Activated CD4-positive, alpha-beta memory T cell treated with anti-CD3 and anti-CD28 coated beads, Interleukin-2, amount 10 ng/mL, durations not matched to agents 7 days and 5 days (primary cell): ENCODE results near the gene NRTN. TPM values are rescaled to one million over a fixed set of nuclear protein-coding genes. Genes with fewer than 3 reads are reported as not detected.
A peak's percentile ranks its signal among the peaks of the same experiment; 100 is the strongest.

Experiments
- CTCF ChIA-PET: fragments of 350-600 bp; sonication (Branson Sonifier 250); formaldehyde crosslinking; loops from one replicate; lab custom pipeline; 2021; ENCODE audit warnings: antibody characterized with exemption, inconsistent platforms; lab: Charles Lee
- POLR2A ChIA-PET: fragments of 350-600 bp; sonication (Branson Sonifier 250); formaldehyde crosslinking; loops from one replicate; lab custom pipeline; 2021; ENCODE audit warnings: antibody characterized with exemption; lab: Charles Lee
- DNase-seq: peaks from one replicate; pipeline ENCODE4 v3.0.0-alpha.2; 2020
- H3K27ac Mint-ChIP-seq: one replicate; pipeline ENCODE4 v1.8.0; 2021; ENCODE audit warnings: mild to moderate bottlenecking, mixed read lengths
- H3K27me3 Mint-ChIP-seq: one replicate; pipeline ENCODE4 v1.8.0; 2021; ENCODE audit warnings: mixed read lengths
- H3K36me3 Mint-ChIP-seq: one replicate; pipeline ENCODE4 v1.8.0; 2021; ENCODE audit warnings: low read depth, mixed read lengths
- H3K4me1 Mint-ChIP-seq: one replicate; pipeline ENCODE4 v1.8.0; 2021; ENCODE audit warnings: mixed read lengths
- H3K4me3 Mint-ChIP-seq: one replicate; pipeline ENCODE4 v1.8.0; 2021; ENCODE audit warnings: mild to moderate bottlenecking, mixed read lengths
- H3K9me3 Mint-ChIP-seq: one replicate; pipeline ENCODE4 v1.8.0; 2021; ENCODE audit warnings: mixed read lengths
- total RNA-seq, 2 experiments: library from RNA; stranded (reverse); gene quantifications; one replicate each; pipeline ENCODE4 v1.2.3, GENCODE V29; 2021

NRTN gene
- total RNA-seq, 2 experiments from 2014 or later: 0.20 to 0.43 TPM

GRCh38 chr19:5795382-5795919 lies 9.4 kb upstream of the NRTN start:
- Mint-ChIP-seq H3K27ac (no peak overlapping the region), H3K27me3 (peaks cover 2% of the 10 kb centered on the region), H3K36me3 (peaks cover 4% of the 10 kb centered on the region), H3K4me3 (no peak overlapping the region), H3K4me1 (peaks cover 8% of the 10 kb centered on the region), H3K9me3 (no peaks in the 10 kb centered on the region)
- DNase-seq: no peak
- ChIA-PET POLR2A (interaction anchor here (1.5 to 3.0 kb wide), 2 partner anchors 9 to 108 kb away, joined by 4 to 6 read pairs; partner anchors contain the start of genes NDUFA11 and NRTN), CTCF (interaction anchor here (0.7 to 1.5 kb wide), 4 partner anchors 9 to 185 kb away, joined by 3 to 6 read pairs (median 4); partner anchors contain the start of gene NRTN)

- H3K27me3 Mint-ChIP-seq: peaks cover 10% of the 10 kb centered on the region
- H3K27ac Mint-ChIP-seq: no peak overlapping the region
- H3K4me3 Mint-ChIP-seq: no peak overlapping the region
- no peaks in the 10 kb centered on the region for H3K36me3 Mint-ChIP-seq
- DNase-seq: no peak
- H3K9me3 Mint-ChIP-seq: no peaks in the 10 kb centered on the region
- peaks cover 9% of the 10 kb centered on the region for H3K4me1 Mint-ChIP-seq
- CTCF ChIA-PET: no interaction called here
- POLR2A ChIA-PET: interaction anchor here (1.5 kb wide), 1 partner anchor 10 kb away, joined by 3 read pairs; no protein-coding TSS in a partner anchor
Observed at GRCh38 chr19:5798244-5798643, 6.6 kb upstream of the NRTN start.

GRCh38 chr19:5799247-5800241 lies 5.3 kb upstream of the NRTN start:
- CTCF ChIA-PET: no interaction called here
- Mint-ChIP-seq H3K9me3 (no peaks in the 10 kb centered on the region), H3K36me3 (no peaks in the 10 kb centered on the region), H3K27me3 (peaks cover 18% of the 10 kb centered on the region), H3K4me1 (peaks cover 20% of the 10 kb centered on the region), H3K27ac (no peak overlapping the region), H3K4me3 (no peak overlapping the region)
- POLR2A ChIA-PET: interaction anchor here (0.5 to 1.4 kb wide), 2 partner anchors 9 kb away, joined by 3 to 4 read pairs; partner anchors contain the start of gene DUS3L
- no peak for DNase-seq

DNA sequence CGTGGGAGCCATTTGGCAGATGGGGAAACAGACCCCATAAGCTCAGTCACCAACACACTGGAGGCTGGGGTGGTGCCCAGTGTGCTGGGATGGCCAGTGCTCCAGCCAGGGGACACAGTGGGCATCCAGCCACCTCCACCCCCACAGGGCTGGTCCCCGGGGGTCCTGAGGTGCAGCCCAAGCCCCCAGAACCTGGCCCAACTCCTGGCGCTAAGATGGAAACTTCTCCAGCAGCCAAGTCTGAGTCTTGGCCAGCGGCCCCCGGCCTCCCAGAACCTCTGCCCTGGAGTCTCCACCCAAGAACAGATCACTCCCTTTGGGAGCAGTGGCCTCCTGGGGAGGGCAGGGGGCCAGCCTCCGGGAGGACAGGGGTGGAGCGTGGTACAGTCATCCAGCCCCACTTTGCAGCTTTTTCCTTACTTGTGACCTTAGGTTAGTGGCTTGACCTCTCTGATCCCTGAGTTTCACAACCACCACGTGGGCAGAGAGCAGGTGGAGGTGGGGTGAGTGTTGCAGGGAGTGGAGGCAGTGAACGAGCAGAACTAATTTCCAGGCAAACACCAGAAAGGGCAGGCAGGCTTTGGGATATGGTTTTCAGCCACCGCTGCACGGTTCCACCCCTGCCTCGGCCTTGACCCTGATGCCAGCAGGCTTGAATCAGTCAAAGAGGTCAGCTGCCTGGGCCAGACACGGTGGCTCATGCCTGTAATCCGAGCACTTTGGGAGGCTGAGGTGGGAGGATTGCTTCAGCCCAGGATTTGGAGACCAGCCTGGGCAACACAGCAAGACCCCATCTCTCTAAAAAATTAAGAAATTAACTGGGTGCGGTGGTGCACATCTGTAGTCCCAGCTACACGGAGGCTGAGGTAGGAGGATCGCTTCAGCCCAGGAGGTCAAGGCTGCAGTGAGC lies 4.3 kb upstream of the NRTN start:
- CTCF ChIA-PET: no interaction called here

GRCh38 chr19:5801796-5802619 lies 2.9 kb upstream of the NRTN start:
- H3K4me3 Mint-ChIP-seq: no peak overlapping the region
- H3K27me3 Mint-ChIP-seq: peaks cover 33% of the 10 kb centered on the region
- DNase-seq: no peak
- no peaks in the 10 kb centered on the region for H3K9me3 Mint-ChIP-seq
- ChIA-PET CTCF (no interaction called here), POLR2A (no interaction called here)
- no peak overlapping the region for H3K27ac Mint-ChIP-seq
- peaks cover 23% of the 10 kb centered on the region for H3K4me1 Mint-ChIP-seq
- no peaks in the 10 kb centered on the region for H3K36me3 Mint-ChIP-seq

More for the DNA sequence above, 4.3 kb upstream of the NRTN start:
- POLR2A ChIA-PET: interaction anchor here (1.4 kb wide), 1 partner anchor 10 kb away, joined by 4 read pairs; the partner anchor contains the start of gene DUS3L
- Mint-ChIP-seq H3K36me3 (no peaks in the 10 kb centered on the region), H3K27ac (no peak overlapping the region), H3K4me3 (no peak overlapping the region), H3K27me3 (peaks cover 22% of the 10 kb centered on the region), H3K4me1 (peaks cover 23% of the 10 kb centered on the region), H3K9me3 (no peaks in the 10 kb centered on the region)
- no peak for DNase-seq

DNA sequence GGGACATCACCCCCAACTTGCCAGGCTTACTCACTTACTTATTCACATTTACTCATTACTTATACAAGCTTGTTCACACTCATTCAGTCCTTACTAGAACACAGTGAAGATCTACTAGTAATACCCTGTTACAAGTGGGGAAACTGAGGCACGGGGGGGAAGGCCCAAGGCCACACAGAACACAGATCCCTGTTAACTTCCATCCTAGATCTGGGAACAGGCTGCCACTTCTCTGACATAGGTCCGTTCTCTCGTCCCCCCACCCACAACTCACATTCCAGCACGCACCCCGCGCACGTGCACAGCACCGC lies 1.5 kb upstream of the NRTN start:
- DNase-seq: no peak
- Mint-ChIP-seq H3K27me3 (peaks cover 38% of the 10 kb centered on the region), H3K27ac (no peak overlapping the region), H3K4me3 (peak overlapping the region; percentile 63), H3K4me1 (peaks cover 23% of the 10 kb centered on the region), H3K36me3 (no peaks in the 10 kb centered on the region), H3K9me3 (no peaks in the 10 kb centered on the region)
- ChIA-PET CTCF (interaction anchor here (0.6 to 2.3 kb wide), 42 partner anchors 8 to 892 kb away, joined by 3 to 58 read pairs (median 5); partner anchors contain the start of genes CATSPERD, CLPP, DUS3L and FUT6), POLR2A (interaction anchor here (1.1 to 2.3 kb wide), 4 partner anchors 19 to 219 kb away, joined by 4 to 30 read pairs (median 14); partner anchors contain the start of genes NDUFA11 and VMAC)

GRCh38 chr19:5803752-5804515 lies 933 bp upstream of the NRTN start:
- ChIA-PET CTCF (interaction anchor here (0.5 to 2.3 kb wide), 52 partner anchors 8 to 893 kb away, joined by 3 to 58 read pairs (median 4); partner anchors contain the start of genes ALKBH7, CATSPERD, CLPP and DUS3L), POLR2A (interaction anchor here (0.9 to 2.3 kb wide), 6 partner anchors 8 to 218 kb away, joined by 3 to 30 read pairs (median 4); partner anchors contain the start of genes NDUFA11 and VMAC)
- Mint-ChIP-seq H3K27ac (no peak overlapping the region), H3K27me3 (peaks cover 38% of the 10 kb centered on the region), H3K4me3 (peak overlapping the region; percentile 63), H3K4me1 (peaks cover 23% of the 10 kb centered on the region), H3K9me3 (no peaks in the 10 kb centered on the region), H3K36me3 (no peaks in the 10 kb centered on the region)
- peak; percentile 94 for DNase-seq

DNA sequence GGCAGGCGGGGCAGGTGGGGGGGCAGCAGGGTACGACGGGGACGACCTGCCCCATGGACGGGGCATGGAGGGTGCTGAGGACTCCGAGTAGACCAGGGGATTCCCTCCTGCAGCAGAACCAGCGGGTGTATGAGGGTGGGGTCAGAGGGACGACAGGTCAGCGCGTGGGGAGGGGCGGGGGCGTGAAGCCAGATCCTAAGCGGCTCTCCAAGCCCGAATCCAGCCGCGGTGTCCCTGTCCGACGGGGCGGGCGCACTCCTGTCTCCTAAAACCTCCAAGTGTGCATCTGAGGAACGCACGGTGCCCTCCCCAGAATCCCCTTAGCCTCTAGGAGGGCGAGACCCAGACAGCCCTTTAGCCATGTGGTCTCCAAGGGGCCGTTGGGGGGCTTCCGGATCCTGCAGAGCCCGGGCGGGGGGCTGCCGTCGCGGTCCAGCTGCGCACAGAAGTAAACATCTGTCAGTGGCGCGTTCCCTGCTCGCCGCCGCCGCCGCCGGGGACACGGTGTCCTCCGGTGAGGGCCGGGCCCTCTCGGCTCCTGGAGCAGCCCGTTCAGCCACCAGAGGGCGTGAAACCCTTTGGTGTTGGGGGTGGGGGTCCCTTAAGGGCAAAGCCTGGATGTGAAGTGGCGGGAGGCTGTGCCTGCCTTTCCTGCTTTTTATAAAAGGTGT lies 730 bp downstream of the NRTN start:
- POLR2A ChIA-PET: interaction anchor here (1.2 kb wide), 1 partner anchor 23 kb away, joined by 3 read pairs; no protein-coding TSS in a partner anchor
- peak; percentile 52 for DNase-seq
- Mint-ChIP-seq H3K4me1 (peaks cover 23% of the 10 kb centered on the region), H3K27me3 (peaks cover 35% of the 10 kb centered on the region), H3K9me3 (no peaks in the 10 kb centered on the region), H3K4me3 (no peak overlapping the region), H3K27ac (no peak overlapping the region), H3K36me3 (no peaks in the 10 kb centered on the region)
- CTCF ChIA-PET: no interaction called here

DNA sequence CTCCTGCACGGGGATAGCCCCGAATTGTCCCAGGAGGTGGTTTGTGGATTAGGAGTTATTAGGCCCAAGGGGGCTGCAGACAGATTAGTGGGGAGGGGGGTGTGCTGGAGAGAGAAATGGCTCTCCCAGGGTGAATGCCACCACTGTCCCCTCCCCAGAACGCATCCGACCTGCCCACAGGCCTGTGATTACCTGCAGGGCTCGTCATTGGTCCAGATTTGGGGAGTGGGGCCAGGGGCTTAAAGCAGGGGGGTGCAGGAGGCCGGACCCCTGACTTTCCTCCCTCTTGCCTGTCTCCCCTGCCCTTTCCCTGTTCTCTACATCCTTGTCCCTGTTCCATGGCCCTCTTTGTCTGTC lies 1.2 kb downstream of the NRTN start:
- Mint-ChIP-seq H3K4me1 (peaks cover 23% of the 10 kb centered on the region), H3K9me3 (no peaks in the 10 kb centered on the region), H3K36me3 (no peaks in the 10 kb centered on the region), H3K27me3 (peaks cover 34% of the 10 kb centered on the region), H3K4me3 (no peak overlapping the region), H3K27ac (no peak overlapping the region)
- DNase-seq: no peak
- POLR2A ChIA-PET: interaction anchor here (1.2 kb wide), 1 partner anchor 23 kb away, joined by 3 read pairs; no protein-coding TSS in a partner anchor
- CTCF ChIA-PET: interaction anchor here (1.3 kb wide), 1 partner anchor 162 kb away, joined by 3 read pairs; no protein-coding TSS in a partner anchor

GRCh38 chr19:5806905-5807304 lies 2.0 kb downstream of the NRTN start:
- Mint-ChIP-seq H3K4me1 (peaks cover 21% of the 10 kb centered on the region), H3K4me3 (no peak overlapping the region), H3K36me3 (no peaks in the 10 kb centered on the region), H3K27me3 (peaks cover 32% of the 10 kb centered on the region), H3K9me3 (no peaks in the 10 kb centered on the region), H3K27ac (no peak overlapping the region)
- ChIA-PET POLR2A (interaction anchor here (1.2 kb wide), 1 partner anchor 22 kb away, joined by 3 read pairs; no protein-coding TSS in a partner anchor), CTCF (interaction anchor here (1.3 kb wide), 1 partner anchor 161 kb away, joined by 3 read pairs; no protein-coding TSS in a partner anchor)
- no peak for DNase-seq
